Jurkat, Clone E6-1 (cell line): Measurements from ENCODE around the gene GKAP1.

Experiments
- DNase-seq: peaks from one replicate; pipeline ENCODE4 v3.0.0-alpha.2; 2011; ENCODE audit warnings: low read depth, low spot score
- H3K4me3 ChIP-seq: 2 replicates; pipeline ENCODE4 v1.5.1; 2011; ENCODE audit warnings: mild to moderate bottlenecking, low read length, control low read depth, moderate library complexity

Gene GKAP1

GRCh38 chr9:83698976-83699585 lies 118.5 kb downstream of the GKAP1 start:
- no peak overlapping the region for H3K4me3 ChIP-seq
- DNase-seq = no peak

GRCh38 chr9:83691492-83691891 lies 126.1 kb downstream of the GKAP1 start:
- no peak overlapping the region for H3K4me3 ChIP-seq
- no peak for DNase-seq
